ENCODE data around the gene ARRB1. TPM values are rescaled to one million over a fixed set of nuclear protein-coding genes. Genes with fewer than 3 reads are reported as not detected.
A peak's percentile ranks its signal among the peaks of the same experiment; 100 is the strongest.
"Not testable (repeated sequence)": the region's sequence is repeated elsewhere in the genome, so short reads cannot be mapped to it uniquely, and the experiment has no call there.

ARRB1 gene
- total and polyA plus RNA-seq, 5 experiments from 2014 or later: 7.6 to 65.3 (median 12.2) TPM

- H3K27ac Mint-ChIP-seq: peak overlapping the region; percentile 90 to 98 (median 94)
- POLR2A ChIA-PET: interaction anchor here (0.7 to 6.6 kb wide), 10 partner anchors 9 to 78 kb away, joined by 3 to 59 read pairs (median 9); partner anchors contain the start of gene ARRB1
- peak overlapping the region; percentile 55 to 93 (median 85) for H3K4me3 Mint-ChIP-seq
- ATAC-seq (peak; percentile 24 to 29), DNase-seq (no peak)
- H3K4me1 Mint-ChIP-seq: peaks cover 70 to 98% (median 97%) of the 10 kb centered on the region in 4 donors
- H3K9me3 Mint-ChIP-seq: no peaks in the 10 kb centered on the region
- H3K27me3 Mint-ChIP-seq: no peaks in the 10 kb centered on the region
- H3K36me3 Mint-ChIP-seq: peaks cover 0 to 10% (median 0%) of the 10 kb centered on the region in 3 donors
Measured at GRCh38 chr11:75339685-75340409, 11.6 kb downstream of the ARRB1 start.

DNA sequence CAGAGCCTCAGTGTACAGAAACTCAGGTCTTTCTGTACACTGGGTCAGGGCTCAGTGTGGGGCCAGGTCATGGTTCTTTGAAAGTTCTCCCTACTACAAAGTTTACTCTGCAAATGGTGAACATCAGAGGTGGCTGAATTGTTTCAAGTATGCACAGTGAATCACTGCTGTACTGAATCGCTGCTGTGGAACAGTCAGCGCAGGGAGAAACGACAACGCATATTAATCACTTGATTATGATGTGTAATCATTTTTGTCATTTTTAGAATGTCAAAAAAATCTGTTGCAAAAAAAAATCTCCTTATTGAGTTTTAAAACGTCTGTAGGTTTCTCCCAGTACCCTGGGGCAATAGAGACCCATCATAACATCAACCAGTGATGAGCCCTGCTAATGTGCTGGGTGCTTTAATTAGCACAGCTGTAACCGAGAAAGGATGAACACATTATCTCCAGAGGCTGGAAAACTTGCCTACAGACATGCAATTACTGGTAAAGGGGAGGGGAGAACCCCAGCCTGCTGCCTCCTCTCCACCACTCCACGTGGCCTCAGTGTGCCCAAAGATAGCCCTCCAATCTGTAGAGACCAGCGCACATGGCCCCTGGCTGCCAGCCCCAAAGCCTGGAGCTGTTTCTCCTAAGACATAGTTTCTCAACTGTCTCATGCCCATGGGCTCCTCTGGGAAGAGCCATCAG lies 12.8 kb downstream of the ARRB1 start:
- Mint-ChIP-seq H3K27me3 (no peaks in the 10 kb centered on the region), H3K27ac (peak overlapping the region; percentile 90 to 98 (median 94)), H3K36me3 (peaks cover 0 to 14% (median 0%) of the 10 kb centered on the region in 3 donors), H3K4me1 (peaks cover 67 to 96% (median 95%) of the 10 kb centered on the region in 4 donors), H3K9me3 (no peaks in the 10 kb centered on the region), H3K4me3 (peak overlapping the region; percentile 55 to 93 (median 85))
- ATAC-seq: no peak
- DNase-seq: no peak
- POLR2A ChIA-PET: interaction anchor here (1.4 to 6.6 kb wide), 5 partner anchors 8 to 63 kb away, joined by 3 to 59 read pairs (median 36); partner anchors contain the start of gene ARRB1

DNA sequence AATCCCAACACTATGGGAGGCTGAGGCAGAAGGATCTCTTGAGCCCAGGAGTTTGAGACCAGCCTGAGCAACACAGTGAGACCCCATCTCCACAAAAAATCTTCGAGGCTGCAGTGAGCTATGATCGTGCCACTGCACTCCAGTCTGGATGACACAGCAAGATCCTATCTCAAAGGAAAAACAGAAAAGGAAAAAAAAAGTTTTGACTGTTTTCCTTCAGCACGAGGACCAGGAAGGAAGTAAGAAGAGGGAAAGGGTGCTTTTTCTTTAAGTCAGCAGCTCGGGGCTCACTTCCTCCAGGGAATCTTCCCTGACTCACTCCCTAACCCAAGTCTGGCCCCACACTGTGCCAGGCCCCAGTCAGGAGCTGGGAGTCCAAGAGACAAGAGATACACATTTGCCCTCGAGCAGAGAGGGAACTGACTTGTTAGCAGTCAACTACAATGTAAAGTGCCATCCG lies 14.2 kb downstream of the ARRB1 start:
- Mint-ChIP-seq H3K27ac (peak overlapping the region; percentile 17 to 98 (median 76)), H3K9me3 (no peaks in the 10 kb centered on the region), H3K4me1 (peaks cover 67 to 98% (median 95%) of the 10 kb centered on the region in 4 donors), H3K27me3 (no peaks in the 10 kb centered on the region), H3K4me3 (peak overlapping the region in 9 of 10 donors; percentile 19 to 85 (median 52)), H3K36me3 (peaks cover 0 to 12% (median 0%) of the 10 kb centered on the region in 3 donors)
- no peak for DNase-seq
- POLR2A ChIA-PET: interaction anchor here (0.8 to 6.6 kb wide), 2 partner anchors 12 to 59 kb away, joined by 3 to 59 read pairs; partner anchors contain the start of gene ARRB1
- ATAC-seq: no peak

DNA sequence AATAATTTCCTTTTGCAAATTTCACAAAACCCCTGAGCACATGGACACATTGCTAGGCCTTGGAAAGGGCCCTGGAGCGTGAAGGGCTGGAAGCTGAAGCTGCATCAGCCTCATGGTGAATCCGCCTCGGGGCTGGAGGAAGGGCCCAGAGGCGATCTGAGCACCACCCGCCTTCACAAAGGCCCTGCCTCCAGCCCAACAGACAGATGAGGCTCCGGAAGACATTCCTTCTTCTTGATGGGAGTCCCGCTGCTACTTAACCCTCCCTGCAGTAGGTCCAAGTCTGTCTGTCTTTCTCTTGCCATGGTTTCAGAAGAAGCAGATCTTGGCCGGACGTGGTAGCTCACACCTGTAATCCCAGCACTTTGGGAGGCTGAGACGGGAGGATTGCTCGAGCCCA lies 16.5 kb downstream of the ARRB1 start:
- H3K27me3 Mint-ChIP-seq: no peaks in the 10 kb centered on the region
- H3K9me3 Mint-ChIP-seq: no peaks in the 10 kb centered on the region
- H3K4me1 Mint-ChIP-seq: peaks cover 63 to 95% (median 92%) of the 10 kb centered on the region in 4 donors
- no peak for DNase-seq
- peak overlapping the region in 8 of 10 donors; percentile 25 to 84 (median 61) for H3K27ac Mint-ChIP-seq
- POLR2A ChIA-PET: interaction anchor here (0.9 to 3.1 kb wide), 4 partner anchors 11 to 49 kb away, joined by 3 to 11 read pairs (median 4); partner anchors contain the start of gene ARRB1
- ATAC-seq: no peak
- peaks cover 0 to 14% (median 9%) of the 10 kb centered on the region in 3 donors for H3K36me3 Mint-ChIP-seq
- peak overlapping the region in 5 of 10 donors; percentile 6 to 69 (median 26) for H3K4me3 Mint-ChIP-seq

DNA sequence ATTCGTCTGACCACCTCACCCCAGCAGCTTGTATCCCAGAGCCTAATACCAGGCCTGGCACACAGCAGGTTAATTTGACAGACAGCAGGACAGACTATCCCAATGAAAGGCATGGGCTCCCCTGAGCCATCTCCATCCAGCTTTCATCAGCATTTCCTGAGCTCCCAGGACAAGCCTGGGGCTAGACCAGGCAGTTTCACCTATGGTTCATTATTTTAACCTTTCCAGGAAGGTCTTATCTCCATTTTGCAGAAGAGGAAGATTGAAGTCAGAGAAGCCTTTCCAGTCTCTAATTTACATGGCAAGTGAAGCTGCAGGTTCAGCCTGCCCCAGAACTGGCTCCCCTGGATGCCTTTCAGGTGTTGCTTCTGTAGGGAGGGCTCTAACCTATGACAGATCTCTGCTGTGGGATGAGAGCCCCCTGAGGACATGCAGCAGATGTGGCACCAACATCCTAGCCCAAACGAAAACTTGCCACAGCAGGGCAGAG lies 17.0 kb downstream of the ARRB1 start:
- H3K27me3 Mint-ChIP-seq: no peaks in the 10 kb centered on the region
- H3K36me3 Mint-ChIP-seq: peaks cover 0 to 14% (median 9%) of the 10 kb centered on the region in 3 donors
- H3K4me3 Mint-ChIP-seq: peak overlapping the region in 6 of 10 donors; percentile 11 to 69 (median 36)
- peaks cover 60 to 95% (median 92%) of the 10 kb centered on the region in 4 donors for H3K4me1 Mint-ChIP-seq
- peak overlapping the region; percentile 25 to 81 (median 64) for H3K27ac Mint-ChIP-seq
- ATAC-seq (no peak), DNase-seq (no peak)
- no peaks in the 10 kb centered on the region for H3K9me3 Mint-ChIP-seq
- POLR2A ChIA-PET: interaction anchor here (0.7 to 3.1 kb wide), 4 partner anchors 12 to 50 kb away, joined by 4 to 11 read pairs (median 6); partner anchors contain the start of gene ARRB1

DNA sequence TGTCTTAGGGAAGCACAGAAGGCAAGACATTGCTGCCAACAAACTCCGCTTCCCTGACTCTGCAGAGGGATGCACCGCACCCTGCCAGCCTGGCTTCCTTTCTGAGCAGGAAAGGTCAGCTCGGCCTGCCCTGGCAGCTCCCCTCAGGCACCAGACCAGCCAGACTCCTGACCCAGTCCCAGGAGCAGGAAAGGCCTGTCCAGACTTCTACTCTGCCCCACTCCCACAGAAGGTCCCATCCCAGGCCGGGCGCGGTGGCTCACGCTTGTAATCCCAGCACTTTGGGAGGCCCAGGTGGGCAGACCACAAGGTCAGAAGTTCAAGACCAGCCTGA lies 17.7 kb downstream of the ARRB1 start:
- DNase-seq (no peak), ATAC-seq (no peak)
- peak overlapping the region in 4 of 10 donors; percentile 8 to 90 (median 28) for H3K27ac Mint-ChIP-seq
- peaks cover 0 to 14% (median 9%) of the 10 kb centered on the region in 3 donors for H3K36me3 Mint-ChIP-seq
- H3K9me3 Mint-ChIP-seq: no peaks in the 10 kb centered on the region
- no peaks in the 10 kb centered on the region for H3K27me3 Mint-ChIP-seq
- H3K4me3 Mint-ChIP-seq: peak overlapping the region in 1 of 10 donors; percentile 61
- H3K4me1 Mint-ChIP-seq: peaks cover 53 to 95% (median 91%) of the 10 kb centered on the region in 4 donors
- POLR2A ChIA-PET: interaction anchor here (1.6 to 3.1 kb wide), 2 partner anchors 17 to 50 kb away, joined by 4 to 11 read pairs; partner anchors contain the start of gene ARRB1

DNA sequence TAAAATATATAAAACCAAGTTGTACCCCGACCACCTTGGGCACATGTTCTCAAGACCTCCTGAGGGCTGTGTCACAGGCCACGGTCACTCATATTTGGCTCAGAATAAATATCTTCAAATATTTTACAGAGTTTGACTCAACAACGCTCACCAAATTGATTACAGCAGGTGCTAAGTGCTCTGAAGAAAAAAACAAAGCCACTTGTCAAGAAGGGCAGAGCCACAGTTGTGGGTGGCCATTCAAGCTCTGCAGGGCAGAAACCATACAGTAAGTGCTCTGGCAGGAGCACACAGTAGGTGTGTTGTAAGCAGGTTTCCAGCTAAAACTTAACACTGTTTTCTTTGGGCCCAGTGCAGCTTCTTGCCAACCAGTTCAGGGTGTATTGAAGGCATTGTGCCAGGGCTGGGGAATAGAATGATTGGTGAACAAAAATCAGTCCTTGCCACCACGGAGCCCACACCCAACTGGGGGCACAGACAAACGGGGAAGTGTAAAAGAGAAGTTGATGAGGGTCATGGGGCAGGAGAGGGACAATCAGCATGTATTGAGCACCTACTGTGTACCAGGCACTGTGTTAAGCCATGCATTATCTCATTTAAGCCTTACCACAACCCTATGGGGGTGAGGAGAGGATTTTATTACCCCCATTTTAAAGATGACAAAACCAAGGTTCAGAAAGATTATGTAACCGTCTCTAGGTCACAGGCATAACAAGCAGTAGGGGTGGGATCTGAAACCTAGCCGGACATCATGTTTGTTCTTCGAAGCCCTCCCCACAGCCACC lies 18.2 kb downstream of the ARRB1 start:
- Mint-ChIP-seq H3K27me3 (no peaks in the 10 kb centered on the region), H3K4me3 (peak overlapping the region in 5 of 10 donors; percentile 3 to 61 (median 31)), H3K27ac (peak overlapping the region in 9 of 10 donors; percentile 8 to 90 (median 77)), H3K9me3 (no peaks in the 10 kb centered on the region), H3K4me1 (peaks cover 58 to 95% (median 91%) of the 10 kb centered on the region in 4 donors), H3K36me3 (peaks cover 0 to 14% (median 9%) of the 10 kb centered on the region in 3 donors)
- POLR2A ChIA-PET: interaction anchor here (0.6 to 5.3 kb wide), 8 partner anchors 7 to 57 kb away, joined by 3 to 38 read pairs (median 4); partner anchors contain the start of gene ARRB1
- DNase-seq: no peak
- ATAC-seq: no peak

- POLR2A ChIA-PET: interaction anchor here (0.9 to 5.3 kb wide), 6 partner anchors 9 to 55 kb away, joined by 3 to 57 read pairs (median 8); partner anchors contain the start of gene ARRB1
- not testable (repeated sequence) for H3K27me3 Mint-ChIP-seq, DNase-seq, H3K9me3 Mint-ChIP-seq, ATAC-seq
- Mint-ChIP-seq H3K4me3 (peak overlapping the region in 6 of 10 donors; percentile 13 to 69 (median 38)), H3K36me3 (peaks cover 0 to 12% (median 9%) of the 10 kb centered on the region in 3 donors), H3K4me1 (peaks cover 48 to 86% (median 82%) of the 10 kb centered on the region in 4 donors), H3K27ac (peak overlapping the region in 9 of 10 donors; percentile 15 to 90 (median 77))
Measured at GRCh38 chr11:75331761-75332160, 19.7 kb downstream of the ARRB1 start.

- H3K27ac Mint-ChIP-seq: peak overlapping the region in 9 of 10 donors; percentile 15 to 90 (median 73)
Measured at GRCh38 chr11:75331304-75331703, 20.2 kb downstream of the ARRB1 start.

GRCh38 chr11:75330886-75331285 lies 20.6 kb downstream of the ARRB1 start:
- Mint-ChIP-seq H3K4me3 (peak overlapping the region in 1 of 10 donors; percentile 36), H3K4me1 (peaks cover 47 to 86% (median 82%) of the 10 kb centered on the region in 4 donors), H3K27ac (peak overlapping the region in 8 of 10 donors; percentile 15 to 90 (median 75)), H3K36me3 (peaks cover 0 to 12% (median 9%) of the 10 kb centered on the region in 3 donors)
- not testable (repeated sequence) for ATAC-seq, H3K27me3 Mint-ChIP-seq, DNase-seq, H3K9me3 Mint-ChIP-seq
- POLR2A ChIA-PET: interaction anchor here (1.1 to 5.3 kb wide), 8 partner anchors 9 to 69 kb away, joined by 3 to 57 read pairs (median 4); partner anchors contain the start of gene ARRB1

More at GRCh38 chr11:75331304-75331703, 20.2 kb downstream of the ARRB1 start:
- not testable (repeated sequence) for DNase-seq, ATAC-seq, H3K27me3 Mint-ChIP-seq, H3K9me3 Mint-ChIP-seq
- peaks cover 0 to 12% (median 9%) of the 10 kb centered on the region in 3 donors for H3K36me3 Mint-ChIP-seq
- H3K4me3 Mint-ChIP-seq: peak overlapping the region in 3 of 10 donors; percentile 36 to 54 (median 44)
- peaks cover 46 to 86% (median 82%) of the 10 kb centered on the region in 4 donors for H3K4me1 Mint-ChIP-seq
- POLR2A ChIA-PET: interaction anchor here (1.1 to 5.3 kb wide), 5 partner anchors 9 to 60 kb away, joined by 3 to 57 read pairs (median 4); partner anchors contain the start of gene ARRB1

- Mint-ChIP-seq H3K4me1 (peaks cover 46 to 86% (median 80%) of the 10 kb centered on the region in 4 donors), H3K4me3 (peak overlapping the region in 5 of 10 donors; percentile 22 to 73 (median 63)), H3K36me3 (peaks cover 0 to 12% (median 9%) of the 10 kb centered on the region in 3 donors), H3K27ac (peak overlapping the region; percentile 31 to 96 (median 90)), H3K27me3 (no peaks in the 10 kb centered on the region), H3K9me3 (no peaks in the 10 kb centered on the region)
- POLR2A ChIA-PET: interaction anchor here (0.7 to 5.3 kb wide), 9 partner anchors 10 to 69 kb away, joined by 3 to 57 read pairs (median 4); partner anchors contain the start of gene ARRB1
- DNase-seq: no peak
- ATAC-seq: no peak
Measured at GRCh38 chr11:75330291-75330690, 21.2 kb downstream of the ARRB1 start.

Data from naive thymus-derived CD8-positive, alpha-beta T cell (primary cell).